Endothelial cell of umbilical vein (primary cell): ENCODE data around the gene TCF20. TPM values are rescaled to one million over a fixed set of nuclear protein-coding genes. Genes with fewer than 3 reads are reported as not detected.

Experiments
- BruUV-seq: library from RNA; stranded (reverse); fragments of 400-500 nt; replicated peaks from 2 replicates; lab custom pipeline; 2021; lab: Mats Ljungman, UMichigan
- CTCF ChIA-PET: fragments of 300-600, 350-600 bp; sonication (Branson Sonifier 250); formaldehyde crosslinking; loops from one replicate; lab custom pipeline; 2021; ENCODE audit warnings: antibody characterized with exemption, inconsistent platforms; lab: Charles Lee
- POLR2A ChIA-PET: fragments of 300-600, 350-600 bp; sonication (Branson Sonifier 250); formaldehyde crosslinking; loops from one replicate; lab custom pipeline; 2021; ENCODE audit warnings: antibody characterized with exemption, inconsistent platforms; lab: Charles Lee
- DNase-seq: peaks from one replicate; pipeline ENCODE4 v3.0.0-alpha.2; 2011; ENCODE audit warnings: low read depth, low spot score
- FAIRE-seq: peaks from 2 replicates; lab custom pipeline; 2011; peaks lifted over from hg19 to GRCh38; lab: Jason Lieb, UNC
- H2AFZ ChIP-seq: 2 replicates; pipeline ENCODE4 v1.6.0; 2012; ENCODE audit warnings: low read depth, low read length, control low read depth, inconsistent platforms
- H3K27ac ChIP-seq: 2 replicates; pipeline ENCODE4 v1.5.1; 2011; ENCODE audit warnings: low read depth, mild to moderate bottlenecking, control low read depth, low read length, moderate library complexity; ENCODE audit not compliant: insufficient read depth
- H3K27me3 ChIP-seq, 2 experiments: 2 replicates each; pipeline versions ENCODE4 v1.6.0 to v1.6.1; 2011; ENCODE audit warnings: low read length in 2 of 2, mixed read lengths in 1 of 2; ENCODE audit not compliant: control insufficient read depth in 2 of 2, insufficient read depth in 2 of 2
- H3K36me3 ChIP-seq, 2 experiments: 2 replicates in 1 of 2; 3 replicates in 1 of 2; pipeline ENCODE4 v1.5.1; 2011; ENCODE audit warnings: low read length in 2 of 2, mild to moderate bottlenecking in 1 of 2, moderate library complexity in 1 of 2; ENCODE audit not compliant: control insufficient read depth in 2 of 2, insufficient read depth in 2 of 2; ENCODE audit errors: extremely low read depth in 1 of 2
- H3K4me1 ChIP-seq: 3 replicates; pipeline ENCODE4 v1.5.1; 2011; ENCODE audit warnings: mild to moderate bottlenecking, low read length; ENCODE audit not compliant: control insufficient read depth, insufficient read depth; ENCODE audit errors: extremely low read depth
- H3K4me2 ChIP-seq: 2 replicates; pipeline ENCODE4 v1.6.1; 2011; ENCODE audit warnings: low read length, control low read depth, mixed read lengths; ENCODE audit not compliant: insufficient read depth
- H3K4me3 ChIP-seq, 3 experiments: fragments of 200-600 bp in 1 of 3; sonication (generic), shearing (Covaris generic) in 1 of 3; replicated peaks in 1 of 3; 2 replicates each; pipeline ENCODE4 v1.5.1; 2011 to 2016; ENCODE audit warnings: control low read depth in 3 of 3, low read length in 3 of 3, mild to moderate bottlenecking in 2 of 3, inconsistent platforms in 1 of 3, low read depth in 1 of 3, moderate library complexity in 1 of 3; ENCODE audit not compliant: insufficient read depth in 1 of 3
- H3K79me2 ChIP-seq: 2 replicates; pipeline ENCODE4 v1.6.0; 2012; ENCODE audit warnings: low read length, inconsistent platforms; ENCODE audit not compliant: control insufficient read depth, insufficient read depth
- H3K9ac ChIP-seq: replicated peaks from 2 replicates; pipeline ENCODE3; 2011; ENCODE audit warnings: low read length, control low read depth; ENCODE audit not compliant: insufficient read depth; ENCODE audit errors: extremely low read depth
- H3K9me1 ChIP-seq: replicated peaks from 3 replicates; pipeline ENCODE4 v1.6.0; 2011; ENCODE audit warnings: mild to moderate bottlenecking, low read length; ENCODE audit not compliant: control insufficient read depth, insufficient read depth; ENCODE audit errors: extremely low read depth
- H3K9me3 ChIP-seq: replicated peaks from 2 replicates; pipeline ENCODE4 v1.5.1; 2012; ENCODE audit warnings: low read length, inconsistent platforms; ENCODE audit not compliant: control insufficient read depth, insufficient read depth
- H4K20me1 ChIP-seq: replicated peaks from 2 replicates; pipeline ENCODE3; 2011; ENCODE audit warnings: mild to moderate bottlenecking, low read length; ENCODE audit not compliant: control insufficient read depth, insufficient read depth; ENCODE audit errors: extremely low read depth
- FOS ChIP-seq: IDR thresholded peaks from 2 replicates; pipeline ENCODE4 v1.6.1; 2011; ENCODE audit warnings: mild to moderate bottlenecking, low read length, moderate library complexity, borderline replicate concordance; ENCODE audit not compliant: insufficient read depth
- GATA2 ChIP-seq: IDR thresholded peaks from 2 replicates; pipeline ENCODE4 v1.7.0; 2011; ENCODE audit warnings: low read depth, mild to moderate bottlenecking, moderate library complexity, mixed read lengths, low read length; ENCODE audit not compliant: insufficient read length, insufficient read depth
- JUN ChIP-seq: IDR thresholded peaks from 2 replicates; pipeline ENCODE4 v1.6.1; 2011; ENCODE audit warnings: borderline replicate concordance, low read depth; ENCODE audit not compliant: insufficient read length, insufficient read depth
- POLR2A ChIP-seq: IDR thresholded peaks from 2 replicates; pipeline ENCODE4 v1.6.1; 2012; ENCODE audit warnings: low read depth, mild to moderate bottlenecking, control low read depth, low read length
- POLR2AphosphoS5 ChIP-seq: IDR thresholded peaks from 2 replicates; pipeline ENCODE4 v1.6.1; 2012; ENCODE audit warnings: low read depth, mild to moderate bottlenecking, control low read depth, low read length, moderate library complexity; ENCODE audit not compliant: insufficient read depth
- dilution Hi-C: fragments of 300-500 bp; cut with MboI; formaldehyde crosslinking; loops from one replicate; pipeline ENCODE4 v1.15.0; 2019; ENCODE audit warnings: low sequenced_read_pairs; ENCODE audit not compliant: extremely low pct_ligation_motif_present
- intact Hi-C: fragments of 100-400 bp; cut with micrococcal nuclease; formaldehyde crosslinking; loops from one replicate; pipeline ENCODE4 v1.10.0; 2022
- polyA plus RNA-seq, 4 experiments: library from polyadenylated mRNA; depleted of rRNA in 3 of 4; stranded (reverse) in 3 of 4; unstranded in 1 of 4; fragments of >200 nt; gene quantifications; 2 replicates each; pipeline versions ENCODE4 v1.2.1 to v1.2.3, GENCODE V29; 2011 to 2012; ENCODE audit warnings: missing spikeins in 1 of 4
- total RNA-seq: library from RNA; stranded (reverse); gene quantifications from 2 replicates; pipeline ENCODE4 v1.2.3, GENCODE V29; 2021
- TF ChIP-seq, protein P1 (sequence below), 2 donors: IDR thresholded peaks; 1 replicate in 1 of 2; 2 replicates in 1 of 2; pipeline ENCODE4 v1.5.1; 2011; ENCODE audit warnings: low read length in 2 of 2, mild to moderate bottlenecking in 2 of 2, moderate library complexity in 2 of 2, control low read depth in 1 of 2, inconsistent platforms in 1 of 2, low read depth in 1 of 2; ENCODE audit not compliant: insufficient read depth in 1 of 2; ENCODE audit errors: extremely low read depth in 1 of 2
- TF ChIP-seq, protein P2 (sequence below): IDR thresholded peaks from 2 replicates; pipeline ENCODE4 v1.6.1; 2011; ENCODE audit not compliant: insufficient read depth, insufficient read length

Gene TCF20
- total and polyA plus RNA-seq, 2 donors (not counting 3 experiments of a cell fraction or from before 2014, with no cell fraction given): 11.2 to 36.7 TPM

DNA sequence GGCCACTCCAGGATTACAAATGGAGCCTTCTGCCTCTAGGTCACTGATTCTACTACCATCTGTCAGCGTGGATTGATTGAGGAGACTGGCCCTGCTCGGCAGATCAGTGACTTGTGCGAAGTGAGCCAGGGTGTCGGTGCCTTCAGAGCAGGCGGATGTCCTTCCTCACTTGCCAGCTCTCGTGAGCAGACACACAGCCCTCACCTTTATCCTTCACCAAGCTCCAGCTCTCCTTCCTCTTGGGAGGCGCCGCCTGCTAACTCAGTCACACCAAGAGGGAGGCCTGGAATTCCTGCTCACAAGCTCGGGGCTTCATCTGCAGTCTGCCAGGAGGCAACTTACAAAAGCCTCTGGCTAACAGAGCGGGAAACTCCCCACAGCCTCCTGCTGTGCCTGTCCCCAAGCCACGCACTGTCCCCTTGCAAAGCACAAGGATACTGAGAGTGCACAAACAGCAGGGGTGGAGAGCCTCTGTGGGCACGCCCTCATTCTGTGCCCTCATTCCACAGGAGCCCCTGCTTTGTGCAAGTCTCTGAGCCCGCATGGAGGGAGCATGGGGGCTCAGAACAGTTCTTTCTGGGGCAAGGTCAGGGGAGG lies 3.5 kb upstream of the TCF20 start:
- Histone ChIP-seq H3K9ac (no peak overlapping the region), H3K9me1 (no peaks in the 10 kb centered on the region), H3K4me3 (no peak overlapping the region), H3K79me2 (peaks cover 10% of the 10 kb centered on the region), H3K27me3 (peaks cover 0 to 4% of the 10 kb centered on the region in 2 experiments), H3K27ac (no peak overlapping the region), H3K9me3 (no peaks in the 10 kb centered on the region), H3K4me1 (peaks cover 3% of the 10 kb centered on the region), H3K36me3 (no peaks in the 10 kb centered on the region), H2AFZ (no peak overlapping the region), H4K20me1 (no peaks in the 10 kb centered on the region), H3K4me2 (no peak overlapping the region)
- DNase-seq (no peak), FAIRE-seq (no peak)
- TF ChIP-seq POLR2A (no peak), JUN (no peak), GATA2 (no peak), POLR2AphosphoS5 (no peak), FOS (no peak)
- TF ChIP-seq, protein P1, sequence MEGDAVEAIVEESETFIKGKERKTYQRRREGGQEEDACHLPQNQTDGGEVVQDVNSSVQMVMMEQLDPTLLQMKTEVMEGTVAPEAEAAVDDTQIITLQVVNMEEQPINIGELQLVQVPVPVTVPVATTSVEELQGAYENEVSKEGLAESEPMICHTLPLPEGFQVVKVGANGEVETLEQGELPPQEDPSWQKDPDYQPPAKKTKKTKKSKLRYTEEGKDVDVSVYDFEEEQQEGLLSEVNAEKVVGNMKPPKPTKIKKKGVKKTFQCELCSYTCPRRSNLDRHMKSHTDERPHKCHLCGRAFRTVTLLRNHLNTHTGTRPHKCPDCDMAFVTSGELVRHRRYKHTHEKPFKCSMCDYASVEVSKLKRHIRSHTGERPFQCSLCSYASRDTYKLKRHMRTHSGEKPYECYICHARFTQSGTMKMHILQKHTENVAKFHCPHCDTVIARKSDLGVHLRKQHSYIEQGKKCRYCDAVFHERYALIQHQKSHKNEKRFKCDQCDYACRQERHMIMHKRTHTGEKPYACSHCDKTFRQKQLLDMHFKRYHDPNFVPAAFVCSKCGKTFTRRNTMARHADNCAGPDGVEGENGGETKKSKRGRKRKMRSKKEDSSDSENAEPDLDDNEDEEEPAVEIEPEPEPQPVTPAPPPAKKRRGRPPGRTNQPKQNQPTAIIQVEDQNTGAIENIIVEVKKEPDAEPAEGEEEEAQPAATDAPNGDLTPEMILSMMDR (IDR thresholded peaks at IDR 0.05; ENCODE audit: extremely low read depth in 1 of 2, insufficient read depth in 1 of 2, low read depth in 1 of 2, low read length in 2 of 2): no peak
- TF ChIP-seq, protein P2, sequence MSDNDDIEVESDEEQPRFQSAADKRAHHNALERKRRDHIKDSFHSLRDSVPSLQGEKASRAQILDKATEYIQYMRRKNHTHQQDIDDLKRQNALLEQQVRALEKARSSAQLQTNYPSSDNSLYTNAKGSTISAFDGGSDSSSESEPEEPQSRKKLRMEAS: no peak
- ChIA-PET CTCF (no interaction called here), POLR2A (no interaction called here)
- intact Hi-C loops (loop anchor here (5.0 to 10.0 kb wide), 2 partner anchors 102 to 161 kb away; partner anchors contain the start of gene NFAM1), dilution Hi-C loops (no loop called here)
- BruUV-seq: no TSS peak
